Activated CD4-positive, CD25-positive, alpha-beta regulatory T cell treated with anti-CD3 and anti-CD28 coated beads, Interleukin-2, amount 50 U/mL, for 24 hours (primary cell): ENCODE data around the gene MPEG1.

ENCODE experiments used
- ATAC-seq, 2 donors: fragments of 150-1000 bp; cut with Tn5 transposase; one replicate each; pipeline ENCODE4 v1.10.0; 2021; ENCODE audit warnings: mild to moderate bottlenecking in 1 of 2, moderate library complexity in 1 of 2

Gene MPEG1, protein sequence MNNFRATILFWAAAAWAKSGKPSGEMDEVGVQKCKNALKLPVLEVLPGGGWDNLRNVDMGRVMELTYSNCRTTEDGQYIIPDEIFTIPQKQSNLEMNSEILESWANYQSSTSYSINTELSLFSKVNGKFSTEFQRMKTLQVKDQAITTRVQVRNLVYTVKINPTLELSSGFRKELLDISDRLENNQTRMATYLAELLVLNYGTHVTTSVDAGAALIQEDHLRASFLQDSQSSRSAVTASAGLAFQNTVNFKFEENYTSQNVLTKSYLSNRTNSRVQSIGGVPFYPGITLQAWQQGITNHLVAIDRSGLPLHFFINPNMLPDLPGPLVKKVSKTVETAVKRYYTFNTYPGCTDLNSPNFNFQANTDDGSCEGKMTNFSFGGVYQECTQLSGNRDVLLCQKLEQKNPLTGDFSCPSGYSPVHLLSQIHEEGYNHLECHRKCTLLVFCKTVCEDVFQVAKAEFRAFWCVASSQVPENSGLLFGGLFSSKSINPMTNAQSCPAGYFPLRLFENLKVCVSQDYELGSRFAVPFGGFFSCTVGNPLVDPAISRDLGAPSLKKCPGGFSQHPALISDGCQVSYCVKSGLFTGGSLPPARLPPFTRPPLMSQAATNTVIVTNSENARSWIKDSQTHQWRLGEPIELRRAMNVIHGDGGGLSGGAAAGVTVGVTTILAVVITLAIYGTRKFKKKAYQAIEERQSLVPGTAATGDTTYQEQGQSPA

DNA sequence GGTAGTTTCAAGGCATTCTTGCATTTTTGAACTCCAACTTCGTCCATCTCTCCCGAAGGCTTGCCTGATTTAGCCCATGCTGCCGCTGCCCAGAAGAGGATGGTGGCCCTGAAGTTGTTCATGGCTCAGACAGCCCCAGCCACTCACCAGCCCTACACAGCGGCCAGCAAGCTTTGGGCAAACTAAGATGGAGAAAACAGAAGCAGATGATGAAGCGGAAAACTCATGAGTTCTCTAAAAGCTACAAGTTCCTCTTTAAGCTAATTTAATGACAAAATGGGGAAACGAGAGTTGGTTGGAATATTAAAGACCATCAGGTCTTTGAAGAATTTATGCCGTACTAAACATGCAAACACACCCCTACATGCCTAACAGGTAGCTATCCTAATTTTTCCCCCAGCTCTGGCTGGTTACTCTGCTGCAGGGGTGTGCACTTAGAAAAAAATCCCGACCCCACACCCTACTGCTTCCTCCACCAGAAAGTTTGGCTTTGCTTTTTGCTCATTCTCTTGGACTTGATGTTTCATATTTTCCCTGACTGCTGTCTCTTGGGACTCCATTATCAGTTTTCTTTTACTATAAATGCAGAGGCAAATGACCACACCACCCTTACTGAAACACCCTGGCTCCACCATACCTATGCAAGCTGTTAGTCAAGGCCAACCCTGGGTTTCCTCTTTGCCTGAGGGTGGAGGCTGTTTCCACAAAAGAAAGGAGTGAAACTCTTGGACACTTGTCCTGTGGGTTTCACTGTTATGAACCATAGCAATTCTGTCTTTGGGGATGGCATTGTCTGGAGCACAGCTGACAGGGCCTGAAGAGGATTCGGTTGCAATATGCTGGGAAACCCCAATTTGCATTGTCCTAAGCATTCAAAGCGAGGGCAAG lies at the start of gene MPEG1:
Gene MPEG1, minus strand, starts transcription at position 184 of the 888 bp plus-strand sequence. Its CDS starts 62 bp downstream, at position 122.
- peak in 1 of 2 donors; percentile 27 for ATAC-seq

DNA sequence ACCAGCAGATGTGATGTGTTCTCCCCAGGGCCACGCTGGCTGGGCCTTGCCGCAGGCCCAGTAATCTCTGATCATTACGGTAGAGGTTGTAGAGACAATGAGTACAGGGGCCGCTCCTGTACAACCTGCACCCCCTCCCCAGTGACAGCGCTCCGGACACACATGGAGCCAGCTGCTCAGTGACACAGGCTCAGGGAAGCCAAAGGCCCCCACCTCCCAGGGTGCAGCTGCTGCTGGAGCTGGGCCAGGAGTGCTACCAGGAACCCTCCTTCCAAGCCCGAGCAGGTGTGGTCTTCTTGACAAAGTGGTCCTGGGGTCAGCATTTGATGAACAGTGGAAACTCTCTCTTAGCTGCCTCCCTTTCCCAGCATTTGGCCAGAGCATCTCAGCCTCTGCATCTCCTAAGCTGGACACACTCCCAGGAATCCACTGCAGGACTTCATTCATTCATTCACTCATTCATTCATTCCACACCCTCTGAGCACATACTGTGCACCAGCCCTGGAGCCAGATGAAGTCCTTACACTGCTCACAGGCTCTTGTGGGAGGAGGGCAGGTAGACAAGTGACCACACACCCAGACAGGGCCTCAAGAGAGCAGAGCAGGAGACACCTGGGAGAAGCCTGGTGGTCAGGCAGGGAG lies 49.6 kb upstream of the MPEG1 start:
- ATAC-seq = no peak

GRCh38 chr11:59261150-59261549 lies 48.4 kb upstream of the MPEG1 start:
- no peak for ATAC-seq

GRCh38 chr11:59259867-59260475 lies 47.2 kb upstream of the MPEG1 start:
- peak in 1 of 2 donors; percentile 30 for ATAC-seq

GRCh38 chr11:59259047-59259446 lies 46.3 kb upstream of the MPEG1 start:
- no peak for ATAC-seq

DNA sequence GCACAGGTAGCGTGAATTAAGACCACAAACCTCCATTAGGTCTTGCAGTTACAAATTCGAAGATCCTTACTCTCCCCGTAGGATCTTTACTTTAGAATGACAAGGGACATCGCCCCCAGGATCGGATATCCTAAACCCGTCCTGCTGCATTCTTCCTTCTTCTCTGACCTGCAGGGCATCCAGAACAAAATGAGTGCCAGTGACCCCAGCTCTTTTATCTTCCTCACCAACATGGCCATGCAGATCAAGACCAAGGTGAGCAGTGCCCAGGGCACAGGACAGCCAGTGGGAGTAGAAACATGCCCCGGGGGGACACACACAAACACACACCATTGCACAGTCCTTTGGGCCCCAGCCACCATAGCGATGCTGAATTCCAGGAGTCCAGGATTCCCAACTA lies 42.6 kb upstream of the MPEG1 start:
- ATAC-seq = no peak

DNA sequence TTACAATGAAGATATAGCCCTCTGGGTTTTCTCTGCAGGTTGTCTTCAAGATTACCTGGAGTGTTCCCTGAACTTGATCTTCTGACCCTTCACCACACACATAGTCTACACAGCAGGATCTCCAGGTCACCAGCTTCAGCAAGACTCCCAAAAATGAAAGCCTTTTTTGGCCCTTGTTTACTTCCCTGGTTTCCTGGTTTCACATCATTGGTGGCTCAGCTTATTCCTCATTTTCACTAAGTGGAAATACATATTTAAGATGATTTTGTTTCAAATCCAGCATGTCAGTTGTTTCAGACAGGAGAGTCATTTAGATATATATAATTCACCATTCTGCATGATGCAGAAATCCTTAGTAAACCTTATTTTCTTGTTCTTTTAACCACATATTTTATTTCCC lies 41.6 kb upstream of the MPEG1 start:
- no peak for ATAC-seq

- ATAC-seq = no peak
These were observed 40.3 kb upstream of the MPEG1 start for GRCh38 chr11:59253001-59253400.

DNA sequence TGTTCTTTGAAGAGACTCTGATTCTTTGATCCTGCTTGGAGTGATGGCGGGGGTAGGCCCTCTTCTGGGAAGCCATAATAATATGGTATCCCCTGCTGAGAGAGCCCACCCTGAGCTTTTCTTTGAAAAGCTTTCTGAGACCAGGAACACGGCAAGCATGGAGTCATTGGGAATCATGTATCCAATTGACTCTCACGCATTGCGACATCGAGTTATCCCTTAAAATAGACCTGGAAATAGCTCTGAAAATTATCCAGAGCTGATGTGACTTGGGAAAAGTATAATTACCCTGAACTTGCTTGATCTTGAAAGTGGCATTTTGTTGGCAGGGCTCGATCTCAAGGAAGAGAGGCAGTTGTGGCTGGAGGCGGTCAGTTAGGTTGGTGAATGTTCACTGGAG lies 36.8 kb upstream of the MPEG1 start:
- no peak for ATAC-seq

GRCh38 chr11:59247531-59248227 lies 35.0 kb upstream of the MPEG1 start:
- no peak for ATAC-seq

DNA sequence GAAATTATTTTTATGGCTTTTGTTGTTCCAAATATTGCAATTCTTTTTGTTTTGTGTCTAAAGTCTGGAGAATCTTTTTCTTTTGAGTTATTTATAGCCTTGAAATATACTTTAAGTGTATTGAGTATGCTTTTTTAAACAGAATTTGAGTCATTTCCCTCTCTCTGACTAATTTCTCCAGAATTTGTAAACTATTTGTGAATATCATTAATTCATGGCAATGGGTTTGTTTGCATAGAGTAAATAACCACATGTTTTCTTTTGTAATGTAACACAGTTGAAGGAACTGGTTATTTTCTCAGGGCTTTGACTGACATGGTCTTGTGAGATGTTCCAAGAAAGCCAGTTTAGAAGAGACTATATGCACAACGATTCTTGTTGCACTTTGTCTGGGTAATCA lies 30.9 kb upstream of the MPEG1 start:
- no peak for ATAC-seq

DNA sequence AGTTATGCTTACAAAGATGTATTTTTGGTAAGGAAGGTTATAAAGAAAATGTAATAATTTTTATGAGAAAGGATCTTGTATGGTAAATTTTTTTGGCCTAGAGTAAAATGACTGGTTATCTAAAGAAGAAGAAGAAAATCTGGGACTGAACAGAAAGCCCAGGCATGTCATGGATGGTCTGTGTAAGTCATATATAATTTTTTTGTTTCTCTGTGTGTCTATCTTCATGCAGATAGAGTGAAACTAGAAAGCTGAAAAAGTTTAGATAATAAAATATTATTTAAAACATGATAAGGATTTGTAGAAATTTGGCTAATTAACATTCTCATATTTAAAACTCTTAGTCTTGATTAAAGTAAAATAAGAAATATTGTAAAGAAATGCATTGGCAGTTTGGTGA lies 27.6 kb upstream of the MPEG1 start:
- no peak for ATAC-seq

GRCh38 chr11:59226396-59226795 lies 13.7 kb upstream of the MPEG1 start:
- ATAC-seq = no peak

GRCh38 chr11:59225017-59225416 lies 12.3 kb upstream of the MPEG1 start:
- no peak for ATAC-seq

GRCh38 chr11:59224351-59224928 lies 11.7 kb upstream of the MPEG1 start:
- peak in 1 of 2 donors; percentile 48 for ATAC-seq

GRCh38 chr11:59223611-59224010 lies 10.9 kb upstream of the MPEG1 start:
- ATAC-seq = no peak

DNA sequence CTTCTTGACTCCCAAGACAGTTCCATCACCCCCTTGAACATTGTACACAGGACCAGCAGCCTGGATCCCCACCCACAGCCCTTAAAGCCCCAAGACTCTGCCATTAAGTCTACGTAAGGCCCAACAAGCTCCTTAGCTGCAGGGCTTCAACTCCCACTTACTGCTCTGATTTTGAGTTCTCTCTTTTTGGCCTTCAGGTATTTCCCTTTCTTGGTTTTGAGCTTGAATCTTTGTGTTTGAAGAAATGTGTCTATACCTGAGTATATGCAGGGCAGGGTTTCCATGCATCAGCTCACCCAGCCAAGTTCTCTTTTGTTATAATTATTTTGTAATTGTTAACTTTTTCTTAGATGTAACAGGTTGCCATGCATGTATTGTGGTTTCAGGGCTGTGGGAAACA lies 10.4 kb upstream of the MPEG1 start:
- ATAC-seq = no peak

DNA sequence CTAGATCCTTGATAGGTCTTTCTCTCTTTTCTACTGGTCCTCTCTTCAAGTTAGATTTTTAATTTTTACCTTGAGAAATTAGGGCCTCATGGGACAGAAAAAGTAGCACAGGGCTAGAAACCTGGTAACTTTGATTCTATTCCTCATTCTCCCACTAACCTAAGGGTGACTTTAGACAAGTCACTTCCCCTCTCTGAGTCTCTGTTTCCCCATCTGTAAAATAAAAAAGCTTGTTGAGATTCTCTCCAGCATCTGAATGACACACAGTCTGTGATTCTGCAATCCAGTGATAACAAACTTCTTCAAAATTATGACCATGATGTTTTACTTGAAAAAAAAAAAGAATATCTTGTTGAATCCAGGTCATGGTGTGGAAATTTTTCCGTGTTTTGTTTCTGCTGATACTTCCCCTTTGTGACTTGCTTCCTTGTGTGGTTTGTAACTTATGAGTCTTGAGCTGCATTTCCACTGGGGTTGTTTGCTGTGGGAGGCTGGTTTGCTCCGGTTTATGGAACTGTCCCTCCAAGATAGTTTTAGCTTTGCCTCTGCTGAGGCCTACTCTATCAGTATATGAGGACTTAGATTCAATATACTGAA lies 9.8 kb upstream of the MPEG1 start:
- no peak for ATAC-seq

DNA sequence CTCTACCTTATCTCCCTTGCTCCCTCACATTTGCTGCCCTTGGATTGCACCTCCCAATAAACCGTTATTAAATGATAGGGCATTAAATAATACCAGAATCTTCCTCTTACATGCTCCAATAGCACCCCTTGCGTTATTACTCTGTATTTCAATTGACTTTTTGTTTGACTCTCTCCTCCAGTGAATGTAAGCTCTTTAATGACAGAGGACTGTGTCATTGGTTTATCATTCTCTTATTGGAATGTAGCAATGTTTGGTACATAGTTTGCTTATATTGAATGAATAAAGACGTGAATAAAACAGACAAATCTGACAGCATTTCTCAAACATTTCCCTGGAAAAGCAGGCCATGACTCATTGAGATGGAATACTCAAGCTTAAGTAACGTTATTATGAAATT lies 8.7 kb upstream of the MPEG1 start:
- no peak for ATAC-seq

GRCh38 chr11:59219836-59220235 lies 7.1 kb upstream of the MPEG1 start:
- no peak for ATAC-seq

DNA sequence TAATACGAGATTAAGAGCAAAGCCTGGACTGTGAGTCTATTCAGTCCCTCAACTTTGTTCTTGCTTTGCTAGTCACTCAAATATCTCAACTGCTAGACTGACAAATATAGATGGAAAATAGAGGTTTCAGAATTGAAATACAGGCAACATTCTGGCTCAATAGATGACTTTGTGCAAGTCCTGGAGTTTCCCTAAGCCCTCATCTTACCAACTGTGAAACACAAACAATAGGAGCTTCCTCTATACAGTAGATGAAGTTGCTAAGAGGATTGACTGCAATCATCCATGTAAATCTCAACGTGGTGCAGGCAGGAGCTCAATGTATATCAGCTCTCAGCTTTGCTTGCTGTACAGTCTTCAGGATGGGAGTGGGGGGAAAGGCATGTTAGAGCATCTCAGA lies 6.2 kb upstream of the MPEG1 start:
- ATAC-seq = peak in 1 of 2 donors; percentile 41
